GM12865 (cell line): ENCODE data around the gene NEK2.
"Not testable (repeated sequence)": the region's sequence is repeated elsewhere in the genome, so short reads cannot be mapped to it uniquely, and the experiment has no call there.

Experiments
- DNase-seq: peaks from one replicate; pipeline ENCODE4 v3.0.0; 2010; ENCODE audit warnings: low read depth
- H3K4me3 ChIP-seq: 2 replicates; pipeline ENCODE4 v1.5.1; 2011; ENCODE audit warnings: mild to moderate bottlenecking, low read depth, low read length, control low read depth
- CTCF ChIP-seq: IDR thresholded peaks from 2 replicates; pipeline ENCODE4 v1.5.1; 2011; ENCODE audit warnings: low read length, control low read depth, low read depth, inconsistent platforms; ENCODE audit not compliant: insufficient read depth; ENCODE audit errors: missing control alignments

NEK2 gene

DNA sequence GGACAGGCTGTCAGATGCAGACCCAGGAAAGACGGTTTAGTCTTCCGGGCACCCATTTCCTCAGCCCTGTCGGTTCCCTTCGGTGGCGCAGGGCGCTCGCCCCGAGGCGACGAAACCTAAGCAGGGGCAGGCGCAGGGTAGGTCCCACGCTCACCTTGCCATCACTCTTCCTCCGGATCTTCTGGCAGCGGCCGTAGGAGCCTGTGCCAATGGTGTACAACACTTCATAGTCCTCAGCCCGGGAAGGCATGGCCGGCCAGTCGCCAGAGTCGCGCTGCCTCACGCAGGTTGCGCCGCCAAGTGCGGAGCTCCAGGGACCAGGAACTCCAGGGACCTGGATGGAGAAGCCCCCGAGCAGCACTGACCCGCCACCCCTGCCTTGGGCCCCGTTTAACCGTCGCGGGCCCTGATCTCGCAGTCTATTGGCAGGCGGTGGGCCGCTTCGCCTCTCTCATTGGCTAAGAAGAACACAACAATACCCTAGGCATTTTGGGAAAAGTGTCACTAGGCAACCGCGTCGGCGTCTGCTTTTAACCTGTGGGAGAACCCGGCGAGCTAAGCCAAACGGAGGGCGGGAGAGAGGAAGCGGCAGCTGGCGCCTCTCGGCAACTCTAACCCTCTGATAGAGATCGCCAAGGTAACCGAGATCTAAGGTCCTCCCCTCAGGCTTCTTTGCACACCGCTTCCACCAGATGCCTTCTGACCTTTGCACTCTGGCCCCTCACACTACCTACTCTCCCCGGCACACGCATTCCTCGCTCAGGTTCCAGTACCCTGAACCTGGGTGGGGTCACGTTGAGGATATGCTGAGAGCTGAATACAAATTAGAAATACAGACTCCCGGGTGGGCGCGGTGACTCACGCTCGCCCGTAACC, at the start of gene NEK2:
Gene NEK2, minus strand, starts transcription at position 392 of the 876 bp plus-strand sequence. Its CDS starts 142 bp downstream, at position 250.
- no peak for TF ChIP-seq CTCF
- peak within 1 kb of the TSS; percentile 81 for H3K4me3 ChIP-seq
- DNase-seq, result peak; percentile 94

DNA sequence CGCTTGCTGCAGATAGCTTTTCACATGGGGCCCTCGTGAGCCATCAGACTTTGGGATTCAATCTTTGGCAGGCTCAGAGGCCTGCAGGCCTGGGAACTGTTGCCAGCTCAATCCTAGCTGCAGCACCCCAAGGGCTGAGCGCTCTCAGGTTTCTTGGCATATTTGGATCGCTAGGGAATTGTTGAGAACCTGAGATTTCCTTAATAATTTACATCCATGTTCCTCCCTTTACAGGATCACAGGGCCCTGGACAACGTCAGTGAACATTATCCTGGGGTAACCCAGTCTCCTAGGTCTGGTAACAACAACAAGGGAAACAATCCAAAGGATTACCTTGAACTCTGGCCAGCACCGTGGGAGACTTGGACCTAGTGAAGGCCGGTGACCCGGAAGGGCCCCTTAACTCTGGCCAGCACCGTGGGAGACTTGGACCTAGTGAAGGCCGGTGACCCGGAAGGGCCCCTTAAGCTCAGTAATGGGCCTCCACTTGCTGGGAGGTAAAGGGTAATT, 49.3 kb upstream of the NEK2 start:
- no peak overlapping the region for H3K4me3 ChIP-seq
- no peak for DNase-seq
- TF ChIP-seq CTCF, result no peak

DNA sequence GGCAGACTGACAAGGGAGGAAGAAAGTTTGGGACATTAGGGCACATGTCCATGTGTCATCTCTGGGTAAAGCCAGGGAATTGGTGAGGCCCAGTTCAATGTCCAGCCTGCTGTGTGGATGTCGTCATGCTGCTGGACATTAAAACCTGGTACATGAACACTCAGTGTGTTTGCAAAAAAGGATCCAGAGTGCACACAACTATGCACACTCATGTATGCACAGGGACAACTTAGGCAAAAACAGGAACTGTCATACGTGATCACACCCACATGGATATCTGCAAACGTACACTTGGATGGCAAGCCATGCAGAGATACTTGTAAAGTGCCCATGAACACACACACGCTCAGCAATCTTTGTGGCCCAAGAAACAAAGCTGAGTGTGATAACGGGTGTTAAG, 47.9 kb upstream of the NEK2 start:
- TF ChIP-seq CTCF, result no peak
- no peak overlapping the region for H3K4me3 ChIP-seq

GRCh38 chr1:211722277-211723175, 47.1 kb upstream of the NEK2 start:
- no peak overlapping the region for H3K4me3 ChIP-seq
- no peak for DNase-seq
- no peak for TF ChIP-seq CTCF

More for the DNA sequence above, 47.9 kb upstream of the NEK2 start:
- no peak for DNase-seq

DNA sequence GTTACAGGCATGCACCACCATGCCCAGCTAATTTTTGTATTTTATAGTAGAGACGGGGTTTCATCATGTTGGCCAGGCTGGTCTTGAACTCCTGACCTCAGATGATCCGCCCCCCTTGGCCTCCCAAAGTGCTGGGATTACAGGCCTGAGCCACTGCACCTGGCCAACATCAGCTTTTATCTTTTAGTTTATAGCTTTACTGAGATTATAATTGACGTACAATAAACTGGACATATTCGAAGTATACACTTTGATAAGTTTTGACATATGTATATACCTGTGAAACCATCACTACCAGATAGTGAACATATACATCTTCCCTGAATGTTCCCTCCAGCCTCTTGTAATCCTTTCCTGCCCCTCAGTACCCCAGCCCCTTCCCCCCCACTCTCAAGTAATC, 41.1 kb upstream of the NEK2 start:
- not testable (repeated sequence) for DNase-seq, H3K4me3 ChIP-seq

DNA sequence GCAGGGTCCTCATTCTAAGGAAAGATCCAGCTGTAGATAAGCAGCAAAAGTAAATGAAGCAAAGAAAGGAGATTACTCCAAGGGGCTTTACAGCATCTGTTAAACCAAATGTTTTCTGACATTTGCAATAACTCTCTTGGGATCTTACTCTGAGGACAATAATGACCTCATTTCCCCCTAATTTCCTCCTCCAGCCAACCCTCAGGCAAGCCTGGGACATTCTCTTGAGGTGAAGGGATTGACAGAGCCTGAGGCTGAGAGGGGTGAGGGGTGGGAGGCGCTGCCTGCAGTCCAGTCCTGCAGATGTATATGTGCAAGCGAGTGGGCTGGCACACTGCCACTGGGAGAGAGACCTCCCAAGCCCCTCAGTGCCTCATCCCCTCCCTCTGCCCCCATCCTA, 40.5 kb upstream of the NEK2 start:
- TF ChIP-seq CTCF, result no peak
- H3K4me3 ChIP-seq, result no peak overlapping the region
- no peak for DNase-seq

GRCh38 chr1:211714154-211714553, 38.7 kb upstream of the NEK2 start:
- H3K4me3 ChIP-seq, result no peak overlapping the region
- no peak for TF ChIP-seq CTCF
- DNase-seq, result no peak
